ENCODE results near the gene GP2.

The GP2 gene

GRCh38 chr16:20303012-20303411 is 24.3 kb downstream of the GP2 start:
- no peak for DNase-seq

GRCh38 chr16:20302389-20302788 is 24.9 kb downstream of the GP2 start:
- no peak for DNase-seq

GRCh38 chr16:20301840-20302239 is 25.5 kb downstream of the GP2 start:
- no peak for DNase-seq

GRCh38 chr16:20300312-20301097 is 26.8 kb downstream of the GP2 start:
- DNase-seq = no peak

GRCh38 chr16:20298452-20298851 is 28.9 kb downstream of the GP2 start:
- DNase-seq = no peak

- DNase-seq = no peak
Measured at GRCh38 chr16:20291208-20292206, 35.8 kb downstream of the GP2 start.

- no peak for DNase-seq
Measured at GRCh38 chr16:20289571-20289970, 37.7 kb downstream of the GP2 start.

GRCh38 chr16:20285993-20286499 is 41.3 kb downstream of the GP2 start:
- DNase-seq = no peak

GRCh38 chr16:20280259-20280658 is 47.1 kb downstream of the GP2 start:
- no peak for DNase-seq

- no peak for DNase-seq
Measured at GRCh38 chr16:20271893-20272292, 55.4 kb downstream of the GP2 start.

GRCh38 chr16:20268409-20268808 is 58.9 kb downstream of the GP2 start:
- no peak for DNase-seq

GRCh38 chr16:20265019-20265418 is 62.3 kb downstream of the GP2 start:
- no peak for DNase-seq

- no peak for DNase-seq
Measured at GRCh38 chr16:20263138-20263855, 64.0 kb downstream of the GP2 start.

- DNase-seq = no peak
Measured at GRCh38 chr16:20262248-20262647, 65.1 kb downstream of the GP2 start.

GRCh38 chr16:20260215-20261009 is 66.9 kb downstream of the GP2 start:
- DNase-seq = no peak
